SK-N-SH (cell line): Measurements from ENCODE around the gene TMEM117. TPM values are rescaled to one million over a fixed set of nuclear protein-coding genes. Genes with fewer than 3 reads are reported as not detected.

ENCODE experiments used
- CTCF ChIA-PET: fragments of 300-600, 350-600 bp; formaldehyde crosslinking; extraction: SDS; loops from one replicate; lab custom pipeline; 2021; lab: Yijun Ruan, JAX
- POLR2A ChIA-PET: fragments of 350-600 bp; sonication (Branson Sonifier 250); formaldehyde crosslinking; extraction: SDS; loops from one replicate; lab custom pipeline; 2020; ENCODE audit warnings: antibody characterized with exemption, inconsistent platforms; lab: Yijun Ruan, JAX
- DNase-seq: peaks from one replicate; pipeline ENCODE4 v3.0.0; 2012
- H2AFZ ChIP-seq: fragments of 200-600 bp; sonication (generic); 2 replicates; pipeline ENCODE4 v1.8.1; 2016; ENCODE audit warnings: antibody characterized with exemption, mild to moderate bottlenecking, low read depth
- H3F3A ChIP-seq: fragments of 200-600 bp; sonication (generic); replicated peaks from 2 replicates; pipeline ENCODE3; 2016; ENCODE audit warnings: antibody characterized with exemption, mild to moderate bottlenecking; ENCODE audit not compliant: insufficient read depth
- H3K27ac ChIP-seq, 2 experiments: fragments of 200-500 bp in 1 of 2; fragments of 200-600 bp in 1 of 2; sonication (Bioruptor generic) in 1 of 2; sonication (generic), shearing (Covaris generic) in 1 of 2; 2 replicates each; pipeline versions ENCODE4 v1.5.1 to v1.6.1; 2014 to 2016; ENCODE audit warnings: low read depth in 2 of 2, inconsistent platforms in 1 of 2, low read length in 1 of 2, mild to moderate bottlenecking in 1 of 2, mixed read lengths in 1 of 2
- H3K27me3 ChIP-seq: fragments of 200-600 bp; sonication (generic), shearing (Covaris generic); 2 replicates; pipeline ENCODE4 v1.6.1; 2016; ENCODE audit warnings: mixed run types; ENCODE audit not compliant: insufficient read depth
- H3K36me3 ChIP-seq, 2 experiments: fragments of 200-500 bp in 1 of 2; fragments of 200-600 bp in 1 of 2; sonication (Bioruptor generic) in 1 of 2; sonication (generic) in 1 of 2; replicated peaks in 1 of 2; 2 replicates each; pipeline versions ENCODE3 to v1.5.1; 2014 to 2016; ENCODE audit warnings: low read length in 1 of 2, mild to moderate bottlenecking in 1 of 2; ENCODE audit not compliant: insufficient read depth in 2 of 2, control insufficient read depth in 1 of 2
- H3K4me1 ChIP-seq, 2 experiments: fragments of 200-500 bp in 1 of 2; fragments of 200-600 bp in 1 of 2; sonication (Bioruptor generic) in 1 of 2; sonication (generic), shearing (Covaris generic) in 1 of 2; 2 replicates each; pipeline versions ENCODE4 v1.5.1 to v1.6.1; 2014 to 2016; ENCODE audit warnings: low read depth in 1 of 2, low read length in 1 of 2, mixed run types in 1 of 2; ENCODE audit not compliant: insufficient read depth in 2 of 2, control insufficient read depth in 1 of 2
- H3K4me2 ChIP-seq: fragments of 200-600 bp; sonication (generic), shearing (Covaris generic); 2 replicates; pipeline ENCODE4 v1.6.1; 2017; ENCODE audit warnings: mixed run types
- H3K4me3 ChIP-seq, 2 experiments: fragments of 200-500 bp in 1 of 2; fragments of 200-600 bp in 1 of 2; sonication (Bioruptor generic) in 1 of 2; sonication (generic), shearing (Covaris generic) in 1 of 2; 2 replicates each; pipeline versions ENCODE4 v1.5.1 to v1.8.1; 2014 to 2016; ENCODE audit warnings: low read depth in 2 of 2, inconsistent platforms in 1 of 2, low read length in 1 of 2, mild to moderate bottlenecking in 1 of 2, mixed read lengths in 1 of 2, moderate library complexity in 1 of 2
- H3K79me2 ChIP-seq: fragments of 200-600 bp; sonication (generic); 2 replicates; pipeline ENCODE4 v1.8.1; 2017; ENCODE audit warnings: mild to moderate bottlenecking; ENCODE audit not compliant: insufficient read depth
- H3K9ac ChIP-seq: fragments of 200-600 bp; sonication (generic); 2 replicates; pipeline ENCODE4 v1.6.1; 2017; ENCODE audit warnings: mixed run types
- H3K9me2 ChIP-seq: fragments of 200-600 bp; sonication (generic); 2 replicates; pipeline ENCODE4 v1.6.1; 2017; ENCODE audit warnings: mixed run types
- H3K9me3 ChIP-seq: fragments of 200-600 bp; sonication (generic); 2 replicates; pipeline ENCODE4 v1.6.1; 2017; ENCODE audit warnings: mixed run types, mild to moderate bottlenecking, moderate library complexity
- H4K20me1 ChIP-seq: fragments of 200-600 bp; sonication (generic); 2 replicates; pipeline ENCODE4 v1.6.1; 2017; ENCODE audit warnings: mild to moderate bottlenecking, mixed run types; ENCODE audit not compliant: insufficient read depth
- EP300 ChIP-seq, 2 experiments: IDR thresholded peaks; 2 replicates each; pipeline versions ENCODE4 v1.4.0 to v1.6.1; 2012; ENCODE audit warnings: borderline replicate concordance in 1 of 2, low read depth in 1 of 2, low read length in 1 of 2
- EZH2phosphoT487 ChIP-seq: fragments of 200-600 bp; sonication (generic); IDR thresholded peaks from 2 replicates; pipeline ENCODE4 v1.6.1; 2017; ENCODE audit warnings: low read depth, mixed run types, mild to moderate bottlenecking, antibody characterized with exemption, moderate library complexity, borderline replicate concordance
- FOSL2 ChIP-seq: IDR thresholded peaks from 2 replicates; pipeline ENCODE4 v1.4.0; 2012; ENCODE audit warnings: low read depth, mild to moderate bottlenecking, moderate library complexity, borderline replicate concordance
- JUND ChIP-seq: IDR thresholded peaks from 2 replicates; pipeline ENCODE4 v1.4.0; 2012
- MEF2A ChIP-seq: IDR thresholded peaks from 2 replicates; pipeline ENCODE4 v1.4.0; 2012; ENCODE audit warnings: low read depth, borderline replicate concordance
- NFIC ChIP-seq: IDR thresholded peaks from 2 replicates; pipeline ENCODE4 v1.4.0; 2012; ENCODE audit warnings: borderline replicate concordance
- NRF1 ChIP-seq: IDR thresholded peaks from 2 replicates; pipeline ENCODE4 v1.6.1; 2012; ENCODE audit warnings: low read depth, mild to moderate bottlenecking, low read length
- SMC3 ChIP-seq: IDR thresholded peaks from 2 replicates; pipeline ENCODE4 v1.6.1; 2012; ENCODE audit warnings: low read depth, low read length, improper control_type of control experiment
- TCF12 ChIP-seq: IDR thresholded peaks from 2 replicates; pipeline ENCODE4 v1.4.0; 2012
- USF2 ChIP-seq: fragments of 150-350 bp; IDR thresholded peaks from 2 replicates; pipeline ENCODE4 v1.6.1; 2017; ENCODE audit warnings: antibody characterized with exemption, low read length, low read depth, borderline replicate concordance
- ZBTB33 ChIP-seq: IDR thresholded peaks from 2 replicates; pipeline ENCODE4 v1.4.0; 2012; ENCODE audit warnings: low read depth, borderline replicate concordance
- WGBS: methylation state at CpG from one replicate; pipeline ENCODE4 v1.1.6; 2017; ENCODE audit warnings: low lambda C conversion rate; 5-methylcytosine and 5-hydroxymethylcytosine counted together
- polyA plus RNA-seq, 3 experiments: library from polyadenylated mRNA; depleted of rRNA; stranded (reverse); fragments of >200 nt; gene quantifications; 2 replicates each; pipeline ENCODE4 v1.2.3, GENCODE V29; 2012
- TF ChIP-seq, protein P1 (sequence below): IDR thresholded peaks from 2 replicates; pipeline ENCODE4; 2012

The TMEM117 gene
- polyA plus RNA-seq, 1 of the 3 experiments (the other 2 are of a cell fraction), result 0.81 TPM

- H3K27ac ChIP-seq, result no peak overlapping the region
- H4K20me1 ChIP-seq, result no peaks in the 10 kb centered on the region
- H2AFZ ChIP-seq, result no peak overlapping the region
- no peak for DNase-seq
- H3K9ac ChIP-seq, result no peak overlapping the region
- no peak overlapping the region for H3K4me2 ChIP-seq
- H3K4me3 ChIP-seq, result no peak overlapping the region
- H3K27me3 ChIP-seq, result no peaks in the 10 kb centered on the region
- ChIA-PET POLR2A (no interaction called here), CTCF (no interaction called here)
- H3K9me3 ChIP-seq, result no peaks in the 10 kb centered on the region
- no peaks in the 10 kb centered on the region for H3K36me3 ChIP-seq
- WGBS, result 61% methylated on average over 3 of the region's 3 CpGs
- TF ChIP-seq, protein P1, sequence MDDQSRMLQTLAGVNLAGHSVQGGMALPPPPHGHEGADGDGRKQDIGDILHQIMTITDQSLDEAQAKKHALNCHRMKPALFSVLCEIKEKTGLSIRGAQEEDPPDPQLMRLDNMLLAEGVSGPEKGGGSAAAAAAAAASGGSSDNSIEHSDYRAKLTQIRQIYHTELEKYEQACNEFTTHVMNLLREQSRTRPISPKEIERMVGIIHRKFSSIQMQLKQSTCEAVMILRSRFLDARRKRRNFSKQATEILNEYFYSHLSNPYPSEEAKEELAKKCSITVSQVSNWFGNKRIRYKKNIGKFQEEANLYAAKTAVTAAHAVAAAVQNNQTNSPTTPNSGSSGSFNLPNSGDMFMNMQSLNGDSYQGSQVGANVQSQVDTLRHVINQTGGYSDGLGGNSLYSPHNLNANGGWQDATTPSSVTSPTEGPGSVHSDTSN, result no peak
- no peak for TF ChIP-seq JUND
- H3K4me1 ChIP-seq, result peaks cover 0 to 3% of the 10 kb centered on the region in 2 experiments; a peak in 1 of 4 replicates
- no peaks in the 10 kb centered on the region for H3K79me2 ChIP-seq
- no peaks in the 10 kb centered on the region for H3K9me2 ChIP-seq
- no peaks in the 10 kb centered on the region for H3F3A ChIP-seq
Measured at GRCh38 chr12:43976027-43976426, 140.1 kb downstream of the TMEM117 start.

- CTCF ChIA-PET, result interaction anchor here (1.4 kb wide), 2 partner anchors 23 to 970 kb away, joined by 3 to 4 read pairs; no protein-coding TSS in a partner anchor
- POLR2A ChIA-PET, result no interaction called here
Measured at GRCh38 chr12:43978556-43978955, 142.7 kb downstream of the TMEM117 start.

More at GRCh38 chr12:43978556-43978955, 142.7 kb downstream of the TMEM117 start:
- TF ChIP-seq ZBTB33 (no peak), MEF2A (no peak), FOSL2 (no peak), NFIC (no peak), TCF12 (no peak), EP300 (IDR thresholded peaks at IDR 0.05; ENCODE audit: borderline replicate concordance in 1 of 2, low read depth in 1 of 2, low read length in 1 of 2) (no peak), NRF1 (no peak), SMC3 (no peak), EZH2phosphoT487 (no peak), USF2 (no peak)
- H3K4me3 ChIP-seq, result no peak overlapping the region
- no peaks in the 10 kb centered on the region for H3K9me3 ChIP-seq
- H3K36me3 ChIP-seq, result no peaks in the 10 kb centered on the region
- H3K27ac ChIP-seq, result no peak overlapping the region
- H3K4me1 ChIP-seq, result no peaks in the 10 kb centered on the region
- no peak for DNase-seq
- no peak overlapping the region for H3K4me2 ChIP-seq
- H3K27me3 ChIP-seq, result no peaks in the 10 kb centered on the region
- H4K20me1 ChIP-seq, result no peaks in the 10 kb centered on the region
- no peaks in the 10 kb centered on the region for H3K79me2 ChIP-seq
- no peak overlapping the region for H3K9ac ChIP-seq
- H2AFZ ChIP-seq, result no peak overlapping the region
- no peaks in the 10 kb centered on the region for H3K9me2 ChIP-seq
- no peaks in the 10 kb centered on the region for H3F3A ChIP-seq
- 58% methylated on average over 2 of the region's 2 CpGs for WGBS
